Measurements from ENCODE around the gene UNC13B.
A peak's percentile ranks its signal among the peaks of the same experiment; 100 is the strongest.

UNC13B gene

GRCh38 chr9:35322075-35322885 is 160.5 kb downstream of the UNC13B start:
- peak; percentile 47 for DNase-seq (ENCODE audit: low read depth)
- TF ChIP-seq, protein P1, sequence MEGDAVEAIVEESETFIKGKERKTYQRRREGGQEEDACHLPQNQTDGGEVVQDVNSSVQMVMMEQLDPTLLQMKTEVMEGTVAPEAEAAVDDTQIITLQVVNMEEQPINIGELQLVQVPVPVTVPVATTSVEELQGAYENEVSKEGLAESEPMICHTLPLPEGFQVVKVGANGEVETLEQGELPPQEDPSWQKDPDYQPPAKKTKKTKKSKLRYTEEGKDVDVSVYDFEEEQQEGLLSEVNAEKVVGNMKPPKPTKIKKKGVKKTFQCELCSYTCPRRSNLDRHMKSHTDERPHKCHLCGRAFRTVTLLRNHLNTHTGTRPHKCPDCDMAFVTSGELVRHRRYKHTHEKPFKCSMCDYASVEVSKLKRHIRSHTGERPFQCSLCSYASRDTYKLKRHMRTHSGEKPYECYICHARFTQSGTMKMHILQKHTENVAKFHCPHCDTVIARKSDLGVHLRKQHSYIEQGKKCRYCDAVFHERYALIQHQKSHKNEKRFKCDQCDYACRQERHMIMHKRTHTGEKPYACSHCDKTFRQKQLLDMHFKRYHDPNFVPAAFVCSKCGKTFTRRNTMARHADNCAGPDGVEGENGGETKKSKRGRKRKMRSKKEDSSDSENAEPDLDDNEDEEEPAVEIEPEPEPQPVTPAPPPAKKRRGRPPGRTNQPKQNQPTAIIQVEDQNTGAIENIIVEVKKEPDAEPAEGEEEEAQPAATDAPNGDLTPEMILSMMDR (conservative IDR thresholded peaks at IDR 0.05; ENCODE audit: control insufficient read depth, insufficient read depth, low read depth, low read length): no peak

DNA sequence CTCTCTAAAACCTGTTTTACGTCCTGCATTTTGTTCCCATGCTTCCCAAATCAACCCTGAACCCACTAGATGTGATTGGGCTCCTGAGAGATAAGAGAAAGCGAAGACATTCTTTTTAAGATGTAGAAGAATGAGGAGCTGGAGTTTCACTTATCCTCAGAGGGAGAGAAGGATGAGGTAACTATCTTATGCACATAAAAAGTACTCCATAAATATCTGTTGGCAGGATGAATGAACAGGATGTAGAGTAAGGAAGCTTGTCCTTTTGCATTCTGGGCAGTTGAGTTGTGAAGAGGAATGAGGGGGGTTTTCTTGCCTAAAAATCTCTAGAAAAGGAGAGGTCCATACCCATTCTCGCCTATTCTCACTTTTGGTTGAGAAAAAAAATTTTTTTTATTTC is 163.2 kb downstream of the UNC13B start:
- TF ChIP-seq, protein P1 (conservative IDR thresholded peaks at IDR 0.05; ENCODE audit: control insufficient read depth, insufficient read depth, low read depth, low read length): no peak
- no peak overlapping the region for H3K4me3 ChIP-seq (ENCODE audit: control insufficient read depth, low read depth, low read length)
- DNase-seq (ENCODE audit: low read depth): no peak

More at GRCh38 chr9:35322075-35322885, 160.5 kb downstream of the UNC13B start:
- H3K4me3 ChIP-seq (ENCODE audit: control insufficient read depth, low read depth, low read length): no peak overlapping the region

DNA sequence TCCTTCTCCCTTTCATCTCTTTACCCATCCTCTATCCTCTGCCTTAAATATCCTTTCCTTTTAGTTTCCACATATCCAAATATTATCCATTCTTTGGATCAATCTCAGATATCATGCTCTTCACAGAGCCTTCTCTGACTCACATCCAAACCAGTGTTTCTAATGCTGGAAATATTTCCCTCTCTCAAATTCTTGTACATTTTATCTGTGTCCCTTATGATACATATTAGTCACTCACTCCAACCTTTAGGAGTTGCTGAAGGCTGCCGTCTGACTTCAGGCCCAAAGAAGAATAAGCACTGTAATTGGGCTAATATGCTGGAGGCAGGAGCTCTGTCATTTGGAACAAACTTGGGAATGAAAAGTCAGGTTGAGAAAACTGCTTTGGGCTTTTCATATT is 171.7 kb downstream of the UNC13B start:
- no peak overlapping the region for H3K4me3 ChIP-seq (ENCODE audit: control insufficient read depth, low read depth, low read length)
- TF ChIP-seq, protein P1 (conservative IDR thresholded peaks at IDR 0.05; ENCODE audit: control insufficient read depth, insufficient read depth, low read depth, low read length): no peak
- DNase-seq (ENCODE audit: low read depth): peak; percentile 87

DNA sequence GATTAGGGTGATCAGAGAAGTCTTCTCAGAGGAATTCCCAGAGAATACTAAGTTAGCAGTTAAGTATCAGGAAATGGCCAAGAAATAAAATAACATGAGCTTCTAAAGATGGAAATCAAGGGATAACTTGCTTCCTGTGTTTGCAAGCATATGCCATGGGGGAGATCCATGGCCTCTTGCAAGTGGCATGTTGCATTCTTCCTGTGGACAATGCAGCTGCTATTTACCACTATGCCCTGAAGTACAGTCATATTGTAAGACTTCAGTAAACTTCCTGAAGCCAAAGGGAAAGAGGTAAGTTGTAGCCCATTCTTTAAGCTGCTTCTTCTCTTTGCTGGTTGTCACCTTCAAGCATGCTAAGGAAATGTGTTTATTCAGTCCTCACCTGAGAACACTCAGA is 173.4 kb downstream of the UNC13B start:
- no peak for DNase-seq (ENCODE audit: low read depth)

DNA sequence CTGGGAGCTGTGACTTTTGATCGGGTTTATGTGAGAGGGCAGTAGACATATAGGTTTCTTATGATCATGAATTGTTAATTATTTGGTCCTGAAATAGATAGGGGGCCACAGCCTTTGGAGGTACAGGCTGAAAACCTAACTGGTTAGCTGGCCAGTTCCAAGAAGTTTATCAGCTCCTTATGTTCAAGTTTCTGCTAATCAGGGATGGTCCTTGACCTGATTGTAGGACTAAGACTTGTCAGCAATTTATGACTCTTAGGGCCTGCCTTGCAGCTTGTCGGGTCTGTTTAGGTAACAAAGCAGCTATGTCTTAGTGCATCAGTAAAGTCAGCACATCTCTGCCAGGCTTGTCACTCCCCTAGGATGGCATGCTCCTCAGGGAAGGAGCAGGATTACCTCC is 176.3 kb downstream of the UNC13B start:
- H3K4me3 ChIP-seq (ENCODE audit: control insufficient read depth, low read depth, low read length): no peak overlapping the region
- TF ChIP-seq, protein P1 (conservative IDR thresholded peaks at IDR 0.05; ENCODE audit: control insufficient read depth, insufficient read depth, low read depth, low read length): no peak
- no peak for DNase-seq (ENCODE audit: low read depth)

More for the DNA sequence above, 173.4 kb downstream of the UNC13B start:
- no peak overlapping the region for H3K4me3 ChIP-seq (ENCODE audit: control insufficient read depth, low read depth, low read length)
- TF ChIP-seq, protein P1 (conservative IDR thresholded peaks at IDR 0.05; ENCODE audit: control insufficient read depth, insufficient read depth, low read depth, low read length): no peak

DNA sequence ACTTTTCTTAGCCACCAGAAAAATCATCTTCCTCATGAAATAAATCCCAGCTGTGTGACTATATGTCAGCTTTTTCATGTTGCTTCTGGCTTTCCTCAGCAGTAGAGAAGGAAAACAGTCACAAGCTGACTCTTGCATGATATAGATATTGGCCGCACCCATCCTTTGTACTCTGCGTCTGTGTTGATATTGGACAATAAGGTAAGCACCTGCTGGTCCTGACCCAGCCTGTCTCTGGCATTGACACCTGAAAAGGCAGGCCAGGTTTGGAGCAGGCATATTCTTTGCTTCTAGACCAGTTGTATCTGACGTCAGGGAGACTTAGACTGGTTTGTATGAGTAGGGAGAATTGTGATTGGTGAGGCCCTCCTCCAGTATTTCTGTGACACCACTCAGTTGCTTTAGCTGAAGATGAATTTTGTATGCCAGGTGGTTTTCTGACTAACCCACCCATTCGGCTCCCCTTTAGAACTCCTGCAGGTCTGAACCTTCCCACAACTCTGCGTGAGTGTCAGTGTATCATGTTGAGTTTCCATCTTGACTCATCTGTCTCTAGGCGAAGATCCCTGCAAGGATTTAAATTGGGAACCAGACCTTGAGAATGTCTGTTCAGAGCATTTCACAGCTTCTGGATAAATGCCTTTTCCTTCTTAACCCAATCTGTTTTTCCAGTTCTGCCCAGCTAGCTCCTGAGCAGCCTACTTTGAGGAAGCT is 176.9 kb downstream of the UNC13B start:
- H3K4me3 ChIP-seq (ENCODE audit: control insufficient read depth, low read depth, low read length): no peak overlapping the region
- DNase-seq (ENCODE audit: low read depth): no peak
- TF ChIP-seq, protein P1 (conservative IDR thresholded peaks at IDR 0.05; ENCODE audit: control insufficient read depth, insufficient read depth, low read depth, low read length): no peak
